Endodermal cell (in vitro differentiated cells): ENCODE results near the gene MAN2B1. TPM values are rescaled to one million over a fixed set of nuclear protein-coding genes. Genes with fewer than 3 reads are reported as not detected.
A peak's percentile ranks its signal among the peaks of the same experiment; 100 is the strongest.

Source experiments
- DNase-seq: peaks from one replicate; pipeline ENCODE4 v3.0.0-alpha.2; 2017
- H3K27ac ChIP-seq: 2 replicates; pipeline ENCODE4 v1.5.1; 2013; ENCODE audit warnings: mild to moderate bottlenecking, low read depth, low read length, moderate library complexity
- H3K27me3 ChIP-seq: 2 replicates; pipeline ENCODE4 v1.6.1; 2013; ENCODE audit warnings: mild to moderate bottlenecking, low read length, moderate library complexity; ENCODE audit not compliant: insufficient read depth, control insufficient read depth, poor library complexity, severe bottlenecking
- H3K36me3 ChIP-seq: 2 replicates; pipeline ENCODE4 v1.7.0; 2013; ENCODE audit warnings: mild to moderate bottlenecking, low read length, moderate library complexity; ENCODE audit not compliant: control insufficient read depth, insufficient read depth
- H3K4me1 ChIP-seq: one replicate; pipeline ENCODE4 v1.7.0; 2013; ENCODE audit warnings: low read length; ENCODE audit not compliant: control insufficient read depth, insufficient read depth
- H3K4me3 ChIP-seq: 2 replicates; pipeline ENCODE4 v1.5.1; 2013; ENCODE audit warnings: mild to moderate bottlenecking, low read length, moderate library complexity
- H3K9ac ChIP-seq: 2 replicates; pipeline ENCODE4 v1.6.1; 2013; ENCODE audit warnings: mild to moderate bottlenecking, low read length, moderate library complexity; ENCODE audit not compliant: poor library complexity, severe bottlenecking; ENCODE audit errors: extremely low read depth
- H3K9me3 ChIP-seq: 2 replicates; pipeline ENCODE4 v1.6.1; 2013; ENCODE audit warnings: mild to moderate bottlenecking, low read length, moderate library complexity; ENCODE audit not compliant: control insufficient read depth
- H3K27ac Mint-ChIP-seq: 2 replicates; pipeline ENCODE4 v1.8.0; 2020; ENCODE audit warnings: mixed read lengths
- H3K27me3 Mint-ChIP-seq: 2 replicates; pipeline ENCODE4 v1.8.0; 2021; ENCODE audit warnings: mild to moderate bottlenecking, mixed read lengths; ENCODE audit not compliant: insufficient read depth
- H3K36me3 Mint-ChIP-seq: 2 replicates; pipeline ENCODE4 v1.8.0; 2020; ENCODE audit warnings: low read depth, mixed read lengths
- H3K4me1 Mint-ChIP-seq: 2 replicates; pipeline ENCODE4 v1.8.0; 2020; ENCODE audit warnings: mixed read lengths
- H3K4me3 Mint-ChIP-seq: 2 replicates; pipeline ENCODE4 v1.8.0; 2020; ENCODE audit warnings: mild to moderate bottlenecking, moderate library complexity, mixed read lengths
- H3K9me3 Mint-ChIP-seq: 2 replicates; pipeline ENCODE4 v1.8.0; 2020; ENCODE audit warnings: mild to moderate bottlenecking, mixed read lengths
- WGBS, 2 experiments: methylation state at CpG; one replicate each; pipeline versions ENCODE4 v1.1.5 to v1.1.7; 2013; ENCODE audit warnings: missing lambda C conversion rate in 2 of 2, mixed read lengths in 1 of 2; ENCODE audit not compliant: insufficient coverage in 1 of 2, insufficient read length in 1 of 2; 5-methylcytosine and 5-hydroxymethylcytosine counted together
- total RNA-seq, 2 donors: library from RNA; stranded (reverse); fragmentation: NEBNext Ultra II Directional in 1 of 2; extraction: Animal tissue kit (Norgen Biotek cat#: 25700) in 1 of 2; gene quantifications; 2 replicates in 1 of 2; 3 replicates in 1 of 2; pipeline ENCODE4 v1.2.1, GENCODE V29; 2021
- TF ChIP-seq, protein P1 (sequence below): fragments of 200-600 bp; sonication (generic); conservative IDR thresholded peaks from 2 replicates; pipeline ENCODE4 v1.5.0; 2021; ENCODE audit warnings: antibody characterized with exemption, mild to moderate bottlenecking

Gene MAN2B1
- total RNA-seq, 2 donors from 2014 or later: 101 to 113 TPM

DNA sequence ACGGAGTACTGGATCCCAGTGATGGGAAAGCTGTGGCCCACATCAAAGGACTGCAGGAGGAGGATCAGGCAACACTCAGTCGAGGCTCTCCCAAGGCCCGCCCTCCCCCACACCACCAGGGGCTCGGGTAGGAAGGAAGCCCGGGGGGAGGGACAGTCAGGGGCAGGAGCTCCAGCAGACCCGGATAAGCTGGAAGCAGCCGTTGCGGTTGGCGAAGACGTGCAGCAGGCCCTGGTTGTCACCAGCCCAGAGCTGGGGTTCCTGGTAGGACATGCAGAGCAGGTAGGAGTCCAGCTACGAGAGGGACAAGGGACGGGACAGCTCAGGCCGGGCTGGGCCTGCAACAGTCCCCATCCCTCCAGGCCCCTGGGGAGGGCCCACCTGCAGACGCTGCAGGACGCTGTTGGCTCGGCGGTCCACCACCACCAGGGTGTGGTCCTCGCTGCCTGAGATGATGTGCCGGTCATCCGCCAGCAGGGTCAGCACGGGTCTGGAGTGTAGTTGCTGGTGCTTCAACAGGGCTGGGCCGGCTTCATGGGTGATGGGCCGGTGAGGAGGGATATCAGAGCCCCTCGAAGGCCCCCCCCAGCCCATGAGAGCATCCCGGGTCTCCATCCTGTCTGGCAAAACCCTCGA lies 23.2 kb upstream of the MAN2B1 start:
- Mint-ChIP-seq H3K4me3 (no peak overlapping the region), H3K4me1 (no peaks in the 10 kb centered on the region), H3K27me3 (no peaks in the 10 kb centered on the region), H3K9me3 (no peaks in the 10 kb centered on the region), H3K36me3 (peaks cover 8% of the 10 kb centered on the region), H3K27ac (no peak overlapping the region)
- TF ChIP-seq, protein P1, sequence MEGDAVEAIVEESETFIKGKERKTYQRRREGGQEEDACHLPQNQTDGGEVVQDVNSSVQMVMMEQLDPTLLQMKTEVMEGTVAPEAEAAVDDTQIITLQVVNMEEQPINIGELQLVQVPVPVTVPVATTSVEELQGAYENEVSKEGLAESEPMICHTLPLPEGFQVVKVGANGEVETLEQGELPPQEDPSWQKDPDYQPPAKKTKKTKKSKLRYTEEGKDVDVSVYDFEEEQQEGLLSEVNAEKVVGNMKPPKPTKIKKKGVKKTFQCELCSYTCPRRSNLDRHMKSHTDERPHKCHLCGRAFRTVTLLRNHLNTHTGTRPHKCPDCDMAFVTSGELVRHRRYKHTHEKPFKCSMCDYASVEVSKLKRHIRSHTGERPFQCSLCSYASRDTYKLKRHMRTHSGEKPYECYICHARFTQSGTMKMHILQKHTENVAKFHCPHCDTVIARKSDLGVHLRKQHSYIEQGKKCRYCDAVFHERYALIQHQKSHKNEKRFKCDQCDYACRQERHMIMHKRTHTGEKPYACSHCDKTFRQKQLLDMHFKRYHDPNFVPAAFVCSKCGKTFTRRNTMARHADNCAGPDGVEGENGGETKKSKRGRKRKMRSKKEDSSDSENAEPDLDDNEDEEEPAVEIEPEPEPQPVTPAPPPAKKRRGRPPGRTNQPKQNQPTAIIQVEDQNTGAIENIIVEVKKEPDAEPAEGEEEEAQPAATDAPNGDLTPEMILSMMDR: no peak
- H3K36me3 ChIP-seq: peaks cover 6% of the 10 kb centered on the region
- H3K27me3 ChIP-seq: no peaks in the 10 kb centered on the region
- no peak overlapping the region for H3K4me3 ChIP-seq
- no peak for DNase-seq
- no peaks in the 10 kb centered on the region for H3K4me1 ChIP-seq
- no peaks in the 10 kb centered on the region for H3K9me3 ChIP-seq
- H3K27ac ChIP-seq: no peak overlapping the region
- WGBS, 2 experiments: 92 to 94% methylated on average over 16 to 26 of the region's 26 CpGs
- no peak overlapping the region for H3K9ac ChIP-seq

DNA sequence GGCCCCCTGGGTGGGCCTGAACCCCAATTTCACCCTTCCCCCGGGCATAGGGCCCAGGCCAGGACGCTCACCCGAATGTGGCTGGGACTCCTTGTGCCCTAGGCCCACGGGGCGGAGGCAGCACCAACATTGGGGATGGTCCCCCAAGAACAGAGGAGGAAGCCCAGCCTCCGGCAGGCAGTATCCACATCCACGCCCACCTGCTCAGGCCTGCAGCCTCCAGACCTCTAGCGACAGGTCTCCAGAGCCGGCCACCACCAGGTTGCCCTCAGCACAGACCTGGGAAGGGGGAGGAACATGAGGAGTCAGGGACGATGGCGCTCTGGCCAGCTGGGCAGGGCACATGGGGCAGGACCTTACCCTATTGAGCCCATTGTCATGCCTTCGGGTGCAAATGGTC lies 22.5 kb upstream of the MAN2B1 start:
- Mint-ChIP-seq H3K4me1 (no peaks in the 10 kb centered on the region), H3K9me3 (no peaks in the 10 kb centered on the region), H3K27me3 (no peaks in the 10 kb centered on the region), H3K27ac (no peak overlapping the region), H3K4me3 (no peak overlapping the region), H3K36me3 (peaks cover 5% of the 10 kb centered on the region)
- DNase-seq: no peak
- 95 to 97% methylated on average over 9 to 12 of the region's 12 CpGs for WGBS, 2 experiments
- no peak overlapping the region for H3K9ac ChIP-seq
- no peak overlapping the region for H3K4me3 ChIP-seq
- TF ChIP-seq, protein P1: no peak
- H3K4me1 ChIP-seq: no peaks in the 10 kb centered on the region
- no peaks in the 10 kb centered on the region for H3K27me3 ChIP-seq
- H3K9me3 ChIP-seq: no peaks in the 10 kb centered on the region
- H3K27ac ChIP-seq: no peak overlapping the region
- peaks cover 6% of the 10 kb centered on the region for H3K36me3 ChIP-seq

DNA sequence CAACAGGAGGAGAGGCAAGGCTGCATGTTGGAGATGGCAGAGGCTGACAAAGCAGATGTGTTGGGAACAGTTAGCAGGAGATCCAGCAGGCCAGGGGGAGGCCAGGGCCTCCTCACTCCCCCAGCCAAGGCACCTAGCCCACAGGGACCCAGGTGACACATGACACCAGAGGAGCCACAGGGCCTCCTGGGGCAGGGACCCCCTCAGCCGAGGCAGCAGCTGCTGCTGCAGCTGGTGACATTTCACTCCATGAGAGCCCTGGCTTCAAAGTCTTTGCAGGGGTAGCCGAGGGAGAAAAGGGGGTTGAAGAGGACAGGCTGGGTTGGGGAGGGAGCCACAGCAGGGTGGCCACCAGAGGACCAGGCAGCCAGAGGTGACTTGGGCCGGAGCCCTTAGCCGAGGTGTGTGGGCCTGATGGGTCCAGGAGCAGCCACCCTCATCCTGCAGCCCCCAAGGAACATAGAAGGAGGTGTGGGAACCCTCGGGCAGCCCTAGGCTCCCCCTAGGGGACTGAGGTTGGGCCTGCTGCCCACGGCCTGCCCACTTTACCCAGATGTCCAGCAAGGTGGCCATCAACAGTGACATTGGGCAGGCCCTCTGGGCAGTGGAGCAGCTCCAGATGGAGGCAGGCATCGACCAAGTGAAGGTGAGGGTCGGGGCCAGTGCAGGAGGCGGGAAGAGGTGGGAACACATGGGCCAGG lies 21.1 kb upstream of the MAN2B1 start, which contains the start of gene GNG14:
TSS of gene GNG14 (plus strand) at position 503 of the 701 bp plus-strand sequence. CDS start at position 554, 51 bp downstream.
- no peak for DNase-seq
- H3K27ac Mint-ChIP-seq: no peak within 1 kb of the TSS
- 91 to 96% methylated on average over 7 to 9 of the region's 9 CpGs for WGBS, 2 experiments

More for the DNA sequence above, 21.1 kb upstream of the MAN2B1 start, which contains the start of gene GNG14:
- Histone ChIP-seq H3K4me1 (no peaks in the 10 kb centered on the region), H3K9ac (no peak within 1 kb of the TSS), H3K27ac (no peak within 1 kb of the TSS), H3K36me3 (peaks cover under 1% of the 10 kb centered on the region), H3K27me3 (no peaks in the 10 kb centered on the region), H3K4me3 (no peak within 1 kb of the TSS), H3K9me3 (no peaks in the 10 kb centered on the region)
- no peak within 1 kb of the TSS for H3K4me3 Mint-ChIP-seq
- TF ChIP-seq, protein P1: peak; percentile 11
- no peaks in the 10 kb centered on the region for H3K9me3 Mint-ChIP-seq
- H3K36me3 Mint-ChIP-seq: peaks cover 5% of the 10 kb centered on the region
- no peaks in the 10 kb centered on the region for H3K27me3 Mint-ChIP-seq
- H3K4me1 Mint-ChIP-seq: no peaks in the 10 kb centered on the region
